GM21515 (cell line): ENCODE results near the gene PITX3.
"Not testable (repeated sequence)": the region's sequence is repeated elsewhere in the genome, so short reads cannot be mapped to it uniquely, and the experiment has no call there.

ENCODE experiments used
- ATAC-seq: cut with Tn5 transposase; IDR thresholded peaks from one replicate; pipeline ENCODE4 v1.9.1; 2021; ENCODE audit not compliant: unreplicated experiment

The PITX3 gene

GRCh38 chr10:102229810-102230263, 11.5 kb downstream of the PITX3 start:
- no peak for ATAC-seq

- no peak for ATAC-seq
Measured at GRCh38 chr10:102227050-102227449, 14.3 kb downstream of the PITX3 start.

DNA sequence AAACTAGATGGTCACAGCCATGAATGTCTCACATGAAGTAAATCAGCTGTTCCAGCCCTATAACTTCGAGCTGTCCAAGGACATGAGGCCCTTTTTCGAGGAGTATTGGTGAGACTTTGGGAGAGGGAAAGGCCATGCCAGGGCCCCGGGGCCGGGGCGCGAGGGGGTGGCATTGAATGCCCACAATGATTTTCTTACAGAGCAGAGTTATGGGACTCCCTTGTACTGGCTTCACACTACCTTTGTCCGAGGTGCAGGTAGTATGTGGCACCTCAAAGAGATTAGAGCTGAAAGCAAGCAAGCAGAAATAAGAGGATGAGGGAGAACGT, 14.8 kb downstream of the PITX3 start:
- no peak for ATAC-seq

DNA sequence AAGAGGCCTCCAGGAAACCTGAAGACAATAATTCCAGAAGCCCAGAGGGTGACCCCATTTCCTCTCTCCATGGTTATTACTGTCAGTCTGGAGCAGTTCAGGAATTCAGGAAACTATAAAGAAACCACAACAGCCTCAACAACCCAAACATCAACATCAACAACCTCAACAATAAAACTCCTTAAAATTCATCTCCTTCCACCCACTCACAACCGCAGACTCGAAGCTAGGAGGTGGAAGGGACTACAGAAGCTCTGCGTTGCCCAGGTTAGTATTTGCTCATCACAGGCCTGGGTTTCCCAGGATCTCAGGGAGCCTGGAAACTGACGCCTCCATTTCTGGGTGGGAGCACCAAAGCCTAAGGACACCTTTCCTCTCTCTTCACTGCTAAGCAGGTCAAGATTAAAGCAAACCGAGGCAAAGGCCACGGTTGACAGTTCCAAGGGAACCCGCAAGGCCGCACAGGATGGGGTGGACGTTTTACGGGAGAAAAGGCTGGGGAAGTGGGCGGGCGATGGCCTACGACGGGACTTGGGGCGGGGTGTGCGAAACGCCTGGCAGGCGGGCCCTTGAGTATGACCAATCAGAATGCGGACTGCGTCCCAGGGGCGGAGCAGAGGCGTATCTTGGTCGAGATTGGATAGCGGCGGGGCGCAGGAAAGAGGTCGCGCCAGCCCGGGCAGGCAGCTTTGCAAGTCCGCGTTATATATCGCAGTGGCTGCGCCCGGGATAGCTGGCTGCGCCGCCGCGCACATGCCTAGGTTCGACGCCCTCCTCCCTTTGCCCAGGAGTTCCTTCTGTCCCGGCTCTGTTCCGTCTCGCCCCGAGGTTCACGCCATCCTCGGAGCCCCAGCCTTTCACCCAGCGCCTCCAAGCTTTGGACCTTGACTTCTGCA, 15.4 kb downstream of the PITX3 start, which contains the start of gene ELOVL3:
ELOVL3 (plus strand) TSS at position 654 of the 896 bp plus-strand sequence. CDS start 250 bp downstream, outside the sequence.
- ATAC-seq: peak; percentile 89

DNA sequence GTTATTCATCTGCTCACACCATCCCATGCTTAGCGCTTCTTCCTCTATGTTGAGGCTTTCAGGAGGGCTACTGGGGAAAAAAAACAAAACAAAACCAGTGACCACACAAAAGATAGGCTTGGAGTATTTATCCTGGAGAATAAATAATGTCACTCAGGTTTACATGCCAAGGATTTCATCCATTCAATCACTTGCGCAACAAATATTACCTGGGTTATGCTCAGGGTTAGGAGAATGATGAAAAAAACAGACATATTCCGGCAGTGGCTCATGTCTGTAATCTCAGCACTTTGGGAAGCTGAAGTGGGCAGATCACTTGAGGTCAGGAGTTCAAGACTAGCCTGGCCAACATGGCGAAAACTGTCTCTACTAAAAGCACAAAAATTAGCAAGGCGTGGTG, 18.5 kb downstream of the PITX3 start:
- ATAC-seq: no peak

DNA sequence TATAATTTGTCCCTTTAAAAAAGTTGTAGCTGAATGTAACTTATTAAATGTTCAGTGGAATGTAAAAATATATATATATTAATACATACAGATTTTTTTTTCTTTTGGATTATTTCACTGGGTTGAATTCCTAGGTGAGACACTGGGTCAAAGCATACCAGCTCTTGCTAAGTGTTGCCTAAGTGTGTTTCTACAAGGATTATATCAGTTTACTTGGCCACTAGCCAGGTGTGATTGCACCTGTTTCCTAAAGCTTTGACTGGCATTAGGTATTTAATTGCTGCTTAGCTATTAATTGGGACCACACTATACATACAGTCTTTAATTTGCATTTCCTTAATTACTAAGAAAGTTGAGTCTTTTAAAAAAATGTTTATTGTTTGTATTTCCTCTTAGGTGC, 20.7 kb downstream of the PITX3 start:
- ATAC-seq: no peak

DNA sequence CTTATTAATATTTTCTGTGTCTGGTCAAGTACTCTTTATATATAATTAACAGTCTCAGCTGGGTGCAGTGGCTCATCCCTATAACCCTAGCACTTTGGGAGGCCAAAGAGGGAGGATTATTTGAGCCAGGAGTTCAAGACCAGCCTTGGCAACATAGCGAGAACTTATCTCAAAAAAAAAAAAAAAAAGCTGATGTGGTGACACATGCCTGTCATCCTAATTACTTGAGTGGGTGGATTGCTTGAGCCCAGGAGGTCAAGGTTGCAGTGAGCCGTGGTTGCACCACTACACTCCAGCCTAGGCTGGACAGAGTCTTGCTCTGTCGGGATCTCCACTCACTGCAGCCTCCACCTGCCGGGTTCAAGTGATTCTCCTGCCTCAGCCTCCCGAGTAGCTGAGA, 21.9 kb downstream of the PITX3 start:
- ATAC-seq: no peak

- not testable (repeated sequence) for ATAC-seq
Measured at GRCh38 chr10:102213599-102213998, 27.7 kb downstream of the PITX3 start.

- ATAC-seq: no peak
Measured at GRCh38 chr10:102211615-102212299, 29.6 kb downstream of the PITX3 start.

DNA sequence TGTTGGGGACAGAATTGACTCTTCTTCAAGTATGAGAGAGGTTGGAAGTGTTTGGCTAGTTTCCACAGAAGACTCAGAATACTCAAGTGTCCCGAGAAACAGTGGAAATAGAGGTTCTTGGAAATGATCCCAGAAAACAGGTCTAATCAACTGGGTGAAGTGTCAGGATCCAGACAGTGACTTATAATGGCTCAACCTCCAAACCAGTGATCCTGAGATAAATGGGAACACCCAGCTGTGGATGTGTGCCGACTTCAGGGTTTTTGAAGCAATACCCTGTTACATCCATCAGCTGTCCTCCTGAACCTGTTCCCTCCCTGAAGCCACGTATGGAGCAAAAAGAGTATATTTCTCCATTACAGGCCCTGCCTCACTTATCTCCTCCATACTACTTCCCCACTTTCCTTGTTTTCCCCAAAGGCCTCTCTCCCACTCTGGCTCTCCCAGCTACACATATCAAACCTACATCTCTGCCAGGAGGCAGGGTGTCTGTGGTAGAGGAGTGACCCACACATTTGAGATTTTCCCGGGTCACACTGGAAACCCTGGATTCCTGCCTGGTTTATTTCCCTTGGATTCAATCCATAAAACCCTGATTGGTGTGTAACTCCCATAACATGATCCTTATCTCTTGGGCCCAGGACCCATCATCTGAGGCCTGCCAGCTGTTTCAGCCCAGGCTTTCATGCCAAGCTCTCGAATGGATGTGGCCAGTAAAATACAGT, 32.8 kb downstream of the PITX3 start:
- no peak for ATAC-seq

- no peak for ATAC-seq
Measured at GRCh38 chr10:102202386-102202785, 38.9 kb downstream of the PITX3 start.

- ATAC-seq: no peak
Measured at GRCh38 chr10:102200751-102201640, 40.3 kb downstream of the PITX3 start.

GRCh38 chr10:102198027-102198426, 43.3 kb downstream of the PITX3 start:
- ATAC-seq: no peak

DNA sequence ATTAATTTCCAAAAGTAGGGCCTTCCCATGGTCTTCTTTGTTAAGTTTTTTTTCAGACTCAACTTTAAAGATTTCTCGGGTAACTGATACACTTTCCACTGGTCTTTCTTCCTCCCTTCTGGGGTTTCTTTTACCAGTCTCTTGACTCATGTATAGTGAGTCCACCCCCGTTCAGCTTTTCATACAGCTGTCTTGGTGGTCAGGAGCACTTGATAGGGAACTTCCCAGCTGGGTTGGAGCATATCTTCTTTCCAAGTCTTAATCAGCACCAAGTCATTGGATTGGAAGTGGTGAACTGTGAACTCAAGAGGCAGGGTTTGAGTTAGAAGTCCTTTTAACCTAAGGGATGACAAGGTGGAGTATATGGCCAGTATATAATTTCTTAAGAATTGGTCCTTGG, 44.4 kb downstream of the PITX3 start:
- ATAC-seq: no peak

- no peak for ATAC-seq
Measured at GRCh38 chr10:102195296-102195870, 45.9 kb downstream of the PITX3 start.

GRCh38 chr10:102191956-102192355, 49.4 kb downstream of the PITX3 start:
- ATAC-seq: no peak

- not testable (repeated sequence) for ATAC-seq
Measured at GRCh38 chr10:102188941-102189898, 52.1 kb downstream of the PITX3 start.

GRCh38 chr10:102188298-102188940, 52.9 kb downstream of the PITX3 start:
- no peak for ATAC-seq
